Loucy (cell line): ENCODE results near the gene MTFR2.

ENCODE experiments used
- H2AFZ ChIP-seq: fragments of 200-600 bp; sonication (generic); 2 replicates; pipeline ENCODE4 v1.6.0; 2016; ENCODE audit warnings: antibody characterized with exemption, mild to moderate bottlenecking, low read length, moderate library complexity
- H3F3A ChIP-seq: fragments of 200-600 bp; 2 replicates; pipeline ENCODE4 v1.6.0; 2016; ENCODE audit warnings: antibody characterized with exemption, low read depth, mild to moderate bottlenecking
- H3K27me3 ChIP-seq: fragments of 200-600 bp; sonication (generic); 2 replicates; pipeline ENCODE4 v1.6.1; 2014; ENCODE audit warnings: low read length, mild to moderate bottlenecking; ENCODE audit not compliant: insufficient read depth, poor library complexity, severe bottlenecking
- H3K36me3 ChIP-seq: fragments of 200-600 bp; sonication (generic); 2 replicates; pipeline ENCODE4 v1.6.1; 2016; ENCODE audit warnings: low read length; ENCODE audit not compliant: insufficient read depth
- H3K4me1 ChIP-seq: fragments of 200-600 bp; sonication (generic); 2 replicates; pipeline ENCODE4 v1.5.1; 2014; ENCODE audit warnings: low read length, mild to moderate bottlenecking; ENCODE audit not compliant: insufficient read depth, poor library complexity, severe bottlenecking
- H3K4me2 ChIP-seq: fragments of 200-600 bp; sonication (generic); 2 replicates; pipeline ENCODE4 v1.6.0; 2014; ENCODE audit warnings: antibody characterized with exemption, low read length, low read depth, mild to moderate bottlenecking; ENCODE audit not compliant: poor library complexity, severe bottlenecking
- H3K4me3 ChIP-seq: fragments of 200-600 bp; sonication (generic); 2 replicates; pipeline ENCODE4 v1.5.1; 2014; ENCODE audit warnings: low read length, mild to moderate bottlenecking, mixed read lengths; ENCODE audit not compliant: poor library complexity, severe bottlenecking
- H3K79me2 ChIP-seq: fragments of 200-600 bp; sonication (generic); 2 replicates; pipeline ENCODE4 v1.6.1; 2014; ENCODE audit warnings: low read length; ENCODE audit not compliant: insufficient read depth
- H3K9ac ChIP-seq: fragments of 200-600 bp; sonication (generic); 2 replicates; pipeline ENCODE4 v1.6.0; 2014; ENCODE audit warnings: mild to moderate bottlenecking, low read depth, low read length, moderate library complexity; ENCODE audit not compliant: poor library complexity, severe bottlenecking
- H3K9me2 ChIP-seq: fragments of 200-600 bp; sonication (generic); replicated peaks from 2 replicates; pipeline ENCODE4 v1.6.1; 2016; ENCODE audit warnings: low read depth, low read length, mixed read lengths
- H3K9me3 ChIP-seq: fragments of 200-600 bp; sonication (generic); 2 replicates; pipeline ENCODE4 v1.6.1; 2014; ENCODE audit warnings: mild to moderate bottlenecking, antibody characterized with exemption, low read length, low read depth; ENCODE audit not compliant: insufficient read depth
- H4K20me1 ChIP-seq: fragments of 200-600 bp; sonication (generic); 2 replicates; pipeline ENCODE4 v1.6.0; 2014; ENCODE audit warnings: antibody characterized with exemption, low read length, mild to moderate bottlenecking; ENCODE audit not compliant: insufficient read depth, poor library complexity, severe bottlenecking
- CTCF ChIP-seq: fragments of 200-600 bp; sonication (generic); conservative IDR thresholded peaks from 2 replicates; pipeline ENCODE4 v1.5.1; 2014; ENCODE audit warnings: mild to moderate bottlenecking, antibody characterized with exemption, low read length
- EZH2phosphoT487 ChIP-seq: fragments of 200-600 bp; IDR thresholded peaks from 2 replicates; pipeline ENCODE4 v1.6.1; 2018; ENCODE audit warnings: antibody characterized with exemption, mild to moderate bottlenecking, moderate library complexity, borderline replicate concordance

Gene MTFR2

GRCh38 chr6:136265101-136265500 is 15.0 kb upstream of the MTFR2 start:
- Histone ChIP-seq H3K4me3 (no peak overlapping the region), H3K27me3 (no peaks in the 10 kb centered on the region), H3F3A (no peaks in the 10 kb centered on the region), H3K36me3 (peaks cover 100% of the 10 kb centered on the region), H4K20me1 (peaks cover 86% of the 10 kb centered on the region), H2AFZ (no peak overlapping the region), H3K4me2 (no peak overlapping the region), H3K79me2 (peaks cover 60% of the 10 kb centered on the region), H3K9me3 (no peaks in the 10 kb centered on the region), H3K9me2 (no peaks in the 10 kb centered on the region), H3K4me1 (no peaks in the 10 kb centered on the region), H3K9ac (no peak overlapping the region)
- TF ChIP-seq CTCF (no peak), EZH2phosphoT487 (no peak)

- H3K9me3 ChIP-seq, result no peaks in the 10 kb centered on the region
- H3K4me3 ChIP-seq, result no peak overlapping the region
- no peak overlapping the region for H3K4me2 ChIP-seq
- TF ChIP-seq EZH2phosphoT487, result no peak
- no peak for TF ChIP-seq CTCF
- peaks cover 48% of the 10 kb centered on the region for H3K79me2 ChIP-seq
- peaks cover 100% of the 10 kb centered on the region for H3K36me3 ChIP-seq
- no peaks in the 10 kb centered on the region for H3F3A ChIP-seq
- H3K9me2 ChIP-seq, result no peaks in the 10 kb centered on the region
- no peak overlapping the region for H3K9ac ChIP-seq
- H3K27me3 ChIP-seq, result no peaks in the 10 kb centered on the region
- H2AFZ ChIP-seq, result no peak overlapping the region
- H3K4me1 ChIP-seq, result no peaks in the 10 kb centered on the region
- peaks cover 85% of the 10 kb centered on the region for H4K20me1 ChIP-seq
Measured at GRCh38 chr6:136262940-136263339, 12.8 kb upstream of the MTFR2 start.

GRCh38 chr6:136254851-136255466 is 4.8 kb upstream of the MTFR2 start:
- Histone ChIP-seq H3K79me2 (peaks cover under 1% of the 10 kb centered on the region; the same call in 1 of the 2 replicates), H3F3A (peaks cover 6% of the 10 kb centered on the region), H4K20me1 (peaks cover 20% of the 10 kb centered on the region), H3K4me2 (no peak overlapping the region), H2AFZ (no peak overlapping the region), H3K9me2 (no peaks in the 10 kb centered on the region), H3K9ac (no peak overlapping the region), H3K27me3 (no peaks in the 10 kb centered on the region), H3K4me1 (no peaks in the 10 kb centered on the region), H3K9me3 (no peaks in the 10 kb centered on the region), H3K36me3 (peaks cover 34% of the 10 kb centered on the region), H3K4me3 (no peak overlapping the region)
- TF ChIP-seq EZH2phosphoT487 (no peak), CTCF (no peak)
